ENCODE data around the gene ETNK2. TPM values are rescaled to one million over a fixed set of nuclear protein-coding genes. Genes with fewer than 3 reads are reported as not detected.

The ETNK2 gene
- total RNA-seq, 1 donor from 2014 or later: 5.3 TPM

DNA sequence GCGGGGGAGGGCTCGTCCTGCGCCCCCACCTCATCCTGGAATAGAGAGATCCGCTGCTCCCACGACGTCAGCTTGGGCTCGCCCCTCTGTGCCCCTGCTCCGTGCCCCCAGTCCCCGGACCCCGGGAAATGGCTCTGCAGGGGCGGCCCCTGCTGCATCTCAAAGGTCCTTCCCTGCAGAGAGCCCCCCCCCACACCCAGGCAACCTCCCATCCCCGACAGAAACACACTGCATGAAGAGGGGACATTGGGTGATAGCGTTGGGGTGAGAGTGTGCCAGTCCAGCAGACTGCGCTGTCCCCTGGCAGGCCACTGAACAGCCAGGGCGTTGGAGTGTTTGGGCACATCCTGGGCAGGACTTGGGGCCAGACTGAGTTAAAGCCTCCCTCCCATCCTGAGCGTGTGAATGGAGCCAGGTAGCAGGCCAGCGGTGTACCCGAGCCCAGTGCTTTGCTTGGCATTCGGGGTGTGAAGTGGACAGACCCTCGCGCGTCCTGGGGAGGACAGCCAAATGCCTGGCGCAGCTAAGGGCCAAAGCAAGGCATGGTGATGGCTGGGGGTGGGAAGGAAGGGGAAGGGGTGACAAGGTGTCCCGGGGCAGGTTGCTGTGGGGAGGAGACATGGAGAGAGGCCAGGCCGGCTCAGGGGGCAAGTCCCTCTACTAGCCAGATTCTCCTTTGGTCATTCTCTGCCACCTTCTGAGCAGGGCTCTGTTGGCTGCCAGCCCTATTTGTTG is 633 bp upstream of the ETNK2 start:
- Histone ChIP-seq H3K79me2 (ENCODE audit: low read depth) (no peaks in the 10 kb centered on the region), H3K4me1 (peaks cover 13% of the 10 kb centered on the region), H3K4me3 (peak overlapping the region; percentile 86), H3K36me3 (no peaks in the 10 kb centered on the region), H3K9me3 (ENCODE audit: low read depth) (no peaks in the 10 kb centered on the region), H3K27me3 (peaks cover 45% of the 10 kb centered on the region), H3K9ac (no peak overlapping the region), H3K27ac (no peak overlapping the region), H4K20me1 (ENCODE audit: low read depth) (peaks cover 6% of the 10 kb centered on the region), H3K4me2 (peak overlapping the region; percentile 90), H2AFZ (replicated peaks) (peak overlapping the region; percentile 89), H3F3A (ENCODE audit: low read depth) (peaks cover 13% of the 10 kb centered on the region)
- peaks cover 30% of the 10 kb centered on the region for H3K27me3 Mint-ChIP-seq (ENCODE audit: insufficient read depth, low read depth)
- TF ChIP-seq EZH2phosphoT487 (IDR thresholded peaks at IDR 0.05) (no peak), EZH2 (IDR thresholded peaks at IDR 0.05) (no peak)
- TF ChIP-seq, protein P1, sequence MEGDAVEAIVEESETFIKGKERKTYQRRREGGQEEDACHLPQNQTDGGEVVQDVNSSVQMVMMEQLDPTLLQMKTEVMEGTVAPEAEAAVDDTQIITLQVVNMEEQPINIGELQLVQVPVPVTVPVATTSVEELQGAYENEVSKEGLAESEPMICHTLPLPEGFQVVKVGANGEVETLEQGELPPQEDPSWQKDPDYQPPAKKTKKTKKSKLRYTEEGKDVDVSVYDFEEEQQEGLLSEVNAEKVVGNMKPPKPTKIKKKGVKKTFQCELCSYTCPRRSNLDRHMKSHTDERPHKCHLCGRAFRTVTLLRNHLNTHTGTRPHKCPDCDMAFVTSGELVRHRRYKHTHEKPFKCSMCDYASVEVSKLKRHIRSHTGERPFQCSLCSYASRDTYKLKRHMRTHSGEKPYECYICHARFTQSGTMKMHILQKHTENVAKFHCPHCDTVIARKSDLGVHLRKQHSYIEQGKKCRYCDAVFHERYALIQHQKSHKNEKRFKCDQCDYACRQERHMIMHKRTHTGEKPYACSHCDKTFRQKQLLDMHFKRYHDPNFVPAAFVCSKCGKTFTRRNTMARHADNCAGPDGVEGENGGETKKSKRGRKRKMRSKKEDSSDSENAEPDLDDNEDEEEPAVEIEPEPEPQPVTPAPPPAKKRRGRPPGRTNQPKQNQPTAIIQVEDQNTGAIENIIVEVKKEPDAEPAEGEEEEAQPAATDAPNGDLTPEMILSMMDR (IDR thresholded peaks at IDR 0.05): no peak
- peaks cover 22% of the 10 kb centered on the region for H3K4me1 Mint-ChIP-seq
- DNase-seq (ENCODE audit: low spot score): no peak
- H3K27ac Mint-ChIP-seq: no peak overlapping the region
- H3K9me3 Mint-ChIP-seq: no peaks in the 10 kb centered on the region
- peak overlapping the region; percentile 85 for H3K4me3 Mint-ChIP-seq
- H3K36me3 Mint-ChIP-seq: no peaks in the 10 kb centered on the region

DNA sequence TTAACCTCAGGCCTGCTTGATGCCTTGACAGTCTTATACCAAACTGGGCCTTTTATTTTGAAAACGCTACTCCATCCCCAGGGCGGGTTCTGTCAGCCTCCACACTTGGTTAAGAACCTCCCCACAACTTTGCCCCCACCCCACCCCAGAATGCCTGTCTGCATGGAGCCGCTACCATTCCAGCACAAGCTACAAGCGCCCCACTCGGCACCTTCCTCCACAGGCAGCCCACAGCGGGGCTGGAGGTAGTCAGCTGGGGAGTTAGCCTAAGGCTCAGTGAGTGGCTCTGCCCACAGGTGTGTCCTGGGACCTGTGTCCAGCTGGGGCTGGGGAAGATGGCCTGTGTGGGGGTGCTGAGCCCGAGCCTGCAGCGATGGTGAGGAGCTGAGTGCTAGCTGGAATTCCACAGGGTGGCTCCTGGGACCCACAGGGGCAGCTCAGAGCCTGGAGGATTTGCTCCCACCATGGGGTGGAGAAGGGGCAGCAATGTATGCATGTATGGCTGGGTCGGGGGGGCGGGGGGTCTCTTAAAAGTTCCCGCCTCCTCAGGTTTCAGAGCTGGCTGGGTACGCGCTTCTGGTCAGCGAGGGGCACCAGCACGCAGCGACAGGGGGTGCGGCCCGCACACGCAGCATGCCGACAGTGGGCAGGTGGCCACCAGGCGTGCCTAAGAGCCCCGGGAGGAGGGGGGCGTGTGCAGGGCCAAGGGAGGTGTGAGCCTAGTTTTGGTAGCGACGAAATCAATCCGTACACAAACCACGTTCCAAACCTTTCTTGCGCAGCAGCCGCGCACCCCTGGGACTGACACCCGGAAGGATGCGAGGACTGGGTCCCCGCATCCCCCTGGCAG is 917 bp downstream of the ETNK2 start:
- no peaks in the 10 kb centered on the region for H3K36me3 ChIP-seq
- H3K9me3 Mint-ChIP-seq: no peaks in the 10 kb centered on the region
- peaks cover 14% of the 10 kb centered on the region for H3K4me1 ChIP-seq
- peak; percentile 61 for DNase-seq (ENCODE audit: low spot score)
- H3K79me2 ChIP-seq (ENCODE audit: low read depth): no peaks in the 10 kb centered on the region
- no peak overlapping the region for H3K27ac Mint-ChIP-seq
- peak overlapping the region; percentile 90 for H3K4me2 ChIP-seq
- peak overlapping the region; percentile 98 for H2AFZ ChIP-seq (replicated peaks)
- H3K27ac ChIP-seq: no peak overlapping the region
- H3K4me3 Mint-ChIP-seq: peak overlapping the region; percentile 77
- peaks cover 45% of the 10 kb centered on the region for H3K27me3 ChIP-seq
- peaks cover 28% of the 10 kb centered on the region for H3K27me3 Mint-ChIP-seq (ENCODE audit: insufficient read depth, low read depth)
- H3K36me3 Mint-ChIP-seq: no peaks in the 10 kb centered on the region
- H3K4me3 ChIP-seq: peak overlapping the region; percentile 86
- H4K20me1 ChIP-seq (ENCODE audit: low read depth): peaks cover 6% of the 10 kb centered on the region
- H3F3A ChIP-seq (ENCODE audit: low read depth): peaks cover 15% of the 10 kb centered on the region
- H3K9ac ChIP-seq: no peak overlapping the region
- TF ChIP-seq, protein P1 (IDR thresholded peaks at IDR 0.05): peak; percentile 7
- TF ChIP-seq EZH2phosphoT487 (IDR thresholded peaks at IDR 0.05): no peak
- peak; percentile 1 for TF ChIP-seq EZH2 (IDR thresholded peaks at IDR 0.05)
- H3K9me3 ChIP-seq (ENCODE audit: low read depth): no peaks in the 10 kb centered on the region
- peaks cover 30% of the 10 kb centered on the region for H3K4me1 Mint-ChIP-seq

DNA sequence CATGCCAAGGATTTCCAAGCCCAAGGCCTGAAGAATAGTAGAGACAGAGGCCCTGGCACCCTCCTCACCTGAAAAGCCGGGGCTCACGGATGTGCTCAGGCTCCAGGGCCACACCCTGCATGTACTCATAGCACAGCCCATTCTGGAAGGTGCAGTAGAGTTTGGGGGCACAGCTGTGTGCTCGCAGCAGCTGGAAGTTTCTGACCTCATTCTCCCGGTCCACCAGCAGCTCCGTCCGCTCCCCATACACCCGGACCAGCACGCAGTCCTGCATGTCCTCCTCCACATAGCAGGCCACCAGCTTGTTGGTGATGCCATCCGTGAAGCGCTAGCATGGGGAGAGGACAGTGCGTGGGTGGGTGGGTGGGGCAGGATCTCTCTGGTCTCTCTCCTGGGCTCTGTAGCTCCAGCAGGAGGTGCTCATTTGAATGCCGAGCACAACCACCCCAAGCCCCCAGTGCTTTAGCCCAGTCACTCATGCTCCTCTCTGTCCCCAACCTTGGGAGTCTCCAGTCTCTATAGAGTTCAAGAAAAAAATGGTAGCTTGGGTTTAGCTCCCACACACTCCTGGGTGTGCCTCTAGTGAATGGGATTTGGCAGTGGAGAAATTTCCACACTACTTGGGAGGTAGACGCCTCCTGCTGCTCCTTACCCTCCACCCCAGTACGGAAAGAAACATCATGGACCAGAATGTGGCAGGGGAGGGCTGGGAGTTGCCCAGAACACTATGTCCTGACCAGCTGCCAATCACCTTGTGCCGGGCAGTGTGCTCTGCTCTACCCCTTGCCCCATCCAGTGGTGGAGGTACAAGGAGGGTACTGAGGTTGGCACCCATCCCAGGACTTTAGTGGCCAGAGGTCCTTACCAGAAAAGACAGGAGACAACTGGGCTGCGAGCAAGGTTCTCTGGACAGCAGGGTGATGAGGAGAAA is 1.9 kb downstream of the ETNK2 start:
- Histone ChIP-seq H3K27me3 (peaks cover 45% of the 10 kb centered on the region), H3K36me3 (no peaks in the 10 kb centered on the region), H3K9ac (no peak overlapping the region), H3K27ac (no peak overlapping the region), H3K4me1 (peaks cover 14% of the 10 kb centered on the region), H3K4me3 (no peak overlapping the region), H3K4me2 (no peak overlapping the region), H4K20me1 (ENCODE audit: low read depth) (peaks cover 6% of the 10 kb centered on the region), H3K79me2 (ENCODE audit: low read depth) (no peaks in the 10 kb centered on the region), H3K9me3 (ENCODE audit: low read depth) (no peaks in the 10 kb centered on the region), H2AFZ (replicated peaks) (no peak overlapping the region), H3F3A (ENCODE audit: low read depth) (peaks cover 15% of the 10 kb centered on the region)
- Mint-ChIP-seq H3K9me3 (no peaks in the 10 kb centered on the region), H3K4me1 (peaks cover 30% of the 10 kb centered on the region), H3K4me3 (peak overlapping the region; percentile 77), H3K36me3 (no peaks in the 10 kb centered on the region), H3K27ac (no peak overlapping the region), H3K27me3 (ENCODE audit: insufficient read depth, low read depth) (peaks cover 26% of the 10 kb centered on the region)
- TF ChIP-seq, protein P1 (IDR thresholded peaks at IDR 0.05): no peak
- no peak for TF ChIP-seq EZH2phosphoT487 (IDR thresholded peaks at IDR 0.05)
- TF ChIP-seq EZH2 (IDR thresholded peaks at IDR 0.05): no peak
- no peak for DNase-seq (ENCODE audit: low spot score)

Data from neural progenitor cell (in vitro differentiated cells).